SK-N-SH treated with all-trans-retinoic acid at 6 μM for 48 hours (cell line): ENCODE results near the gene PMFBP1.

ENCODE experiments used
- ATAC-seq: fragments of 200-7000 bp; cut with Tn5 transposase; 3 replicates; pipeline ENCODE4 v1.9.1; 2020; ENCODE audit warnings: mild to moderate bottlenecking, moderate library complexity
- ARNTL ChIP-seq: fragments of 450-650 bp; formaldehyde crosslinking; IDR thresholded peaks from 2 replicates; pipeline ENCODE4 v1.5.0; 2020; ENCODE audit warnings: low read depth, mild to moderate bottlenecking, moderate library complexity, borderline replicate concordance
- BACH2 ChIP-seq: fragments of 250-450 bp; sonication (Bioruptor Pico); IDR thresholded peaks from 2 replicates; pipeline ENCODE4 v1.9.0; 2021; ENCODE audit warnings: mild to moderate bottlenecking, borderline replicate concordance
- CSDC2 ChIP-seq: fragments of 250-450 bp; sonication (Bioruptor Pico); IDR thresholded peaks from 2 replicates; pipeline ENCODE4 v1.5.0; 2020; ENCODE audit warnings: mild to moderate bottlenecking, moderate library complexity
- GLIS3 ChIP-seq: fragments of 250-450 bp; sonication (Bioruptor Pico); IDR thresholded peaks from 2 replicates; pipeline ENCODE4 v1.5.0; 2020; ENCODE audit warnings: mild to moderate bottlenecking, moderate library complexity
- ISL1 ChIP-seq: fragments of 250-450 bp; sonication (Bioruptor Pico); IDR thresholded peaks from 2 replicates; pipeline ENCODE4 v2.1.2; 2022; ENCODE audit warnings: mild to moderate bottlenecking, moderate library complexity
- OSR1 ChIP-seq: fragments of 250-450 bp; sonication (Bioruptor Pico); IDR thresholded peaks from 2 replicates; pipeline ENCODE4 v1.8.0; 2022; ENCODE audit warnings: moderate library complexity, mild to moderate bottlenecking, inconsistent platforms
- POU6F1 ChIP-seq: fragments of 250-450 bp; sonication (Bioruptor Pico); IDR thresholded peaks from 2 replicates; pipeline ENCODE4 v1.8.0; 2021; ENCODE audit warnings: low read depth, mild to moderate bottlenecking, moderate library complexity, borderline replicate concordance
- PPARA ChIP-seq: fragments of 250-450 bp; sonication (Bioruptor Pico); IDR thresholded peaks from 2 replicates; pipeline ENCODE4 v1.5.0; 2020; ENCODE audit warnings: mild to moderate bottlenecking, borderline replicate concordance
- RARB ChIP-seq: fragments of 250-450 bp; sonication (Bioruptor Pico); IDR thresholded peaks from 2 replicates; pipeline ENCODE4 v1.8.0; 2021; ENCODE audit warnings: mild to moderate bottlenecking, moderate library complexity
- SNAI2 ChIP-seq: fragments of 250-450 bp; sonication (Bioruptor Pico); IDR thresholded peaks from 2 replicates; pipeline ENCODE4 v1.5.0; 2020; ENCODE audit warnings: mild to moderate bottlenecking, moderate library complexity
- TCF4 ChIP-seq: fragments of 250-450 bp; sonication (Bioruptor Pico); IDR thresholded peaks from 2 replicates; pipeline ENCODE4 v1.8.0; 2021; ENCODE audit warnings: mild to moderate bottlenecking, moderate library complexity, borderline replicate concordance
- TOX ChIP-seq: fragments of 250-450 bp; sonication (Bioruptor Pico); IDR thresholded peaks from 2 replicates; pipeline ENCODE4 v1.8.0; 2021; ENCODE audit warnings: mild to moderate bottlenecking, moderate library complexity, borderline replicate concordance
- TSHZ2 ChIP-seq: fragments of 250-450 bp; sonication (Bioruptor Pico); IDR thresholded peaks from 2 replicates; pipeline ENCODE4 v1.5.0; 2020; ENCODE audit warnings: mild to moderate bottlenecking, moderate library complexity
- ZC3H10 ChIP-seq: fragments of 250-450 bp; sonication (Bioruptor Pico); IDR thresholded peaks from 2 replicates; pipeline ENCODE4 v1.5.1; 2021; ENCODE audit warnings: mild to moderate bottlenecking, moderate library complexity
- ZFP3 ChIP-seq: fragments of 250-450 bp; sonication (Bioruptor Pico); IDR thresholded peaks from 2 replicates; pipeline ENCODE4 v1.5.0; 2020; ENCODE audit warnings: mild to moderate bottlenecking, moderate library complexity
- ZFP30 ChIP-seq: fragments of 450-650 bp; formaldehyde crosslinking; IDR thresholded peaks from 2 replicates; pipeline ENCODE4 v1.5.0; 2022; ENCODE audit warnings: mild to moderate bottlenecking, moderate library complexity
- ZNF565 ChIP-seq: fragments of 450-650 bp; formaldehyde crosslinking; conservative IDR thresholded peaks from 2 replicates; pipeline ENCODE4 v1.5.0; 2020; ENCODE audit warnings: low read depth, mild to moderate bottlenecking, moderate library complexity
- ZNF70 ChIP-seq: fragments of 450-650 bp; formaldehyde crosslinking; IDR thresholded peaks from 2 replicates; pipeline ENCODE4 v1.5.0; 2020; ENCODE audit warnings: mild to moderate bottlenecking, moderate library complexity
- ZNF8 ChIP-seq: fragments of 450-650 bp; formaldehyde crosslinking; IDR thresholded peaks from 2 replicates; pipeline ENCODE4 v1.5.0; 2020; ENCODE audit warnings: mild to moderate bottlenecking, moderate library complexity
- TF ChIP-seq, protein P1 (sequence below): fragments of 250-450 bp; sonication (Bioruptor Pico); IDR thresholded peaks from 2 replicates; pipeline ENCODE4 v1.8.0; 2020; ENCODE audit warnings: mild to moderate bottlenecking, moderate library complexity, borderline replicate concordance
- TF ChIP-seq, protein P2 (sequence below): fragments of 250-450 bp; sonication (Bioruptor Pico); IDR thresholded peaks from 2 replicates; pipeline ENCODE4 v1.5.1; 2021; ENCODE audit warnings: mild to moderate bottlenecking, moderate library complexity

Gene PMFBP1

DNA sequence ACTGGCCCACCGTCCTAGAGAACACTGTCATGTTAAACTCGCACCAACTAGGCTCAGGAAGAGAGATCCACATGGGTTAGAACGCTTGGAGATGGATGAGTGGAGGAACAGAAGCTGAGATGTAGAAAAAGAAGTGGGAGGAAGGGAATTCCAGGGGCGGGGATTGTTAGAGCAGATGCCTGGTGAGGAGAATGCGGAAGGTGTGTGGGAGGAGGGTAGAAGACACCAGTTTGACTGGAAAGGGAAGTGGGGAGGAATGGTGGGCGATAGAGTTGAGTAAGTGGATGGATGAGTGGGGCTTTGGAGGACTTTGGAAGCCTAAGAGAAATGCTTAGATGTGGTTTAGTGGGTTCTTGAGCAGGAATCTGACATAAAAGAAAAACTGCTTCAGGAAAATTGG lies 40.9 kb downstream of the PMFBP1 start:
- no peak for ATAC-seq
- no peak for TF ChIP-seq RARB (CRISPR knock-in tag)
- no peak for TF ChIP-seq TOX (CRISPR knock-in tag)
- TF ChIP-seq ARNTL (CRISPR knock-in tag) = no peak
- no peak for TF ChIP-seq ZC3H10
- no peak for TF ChIP-seq TCF4 (CRISPR knock-in tag)
- TF ChIP-seq, protein P1, sequence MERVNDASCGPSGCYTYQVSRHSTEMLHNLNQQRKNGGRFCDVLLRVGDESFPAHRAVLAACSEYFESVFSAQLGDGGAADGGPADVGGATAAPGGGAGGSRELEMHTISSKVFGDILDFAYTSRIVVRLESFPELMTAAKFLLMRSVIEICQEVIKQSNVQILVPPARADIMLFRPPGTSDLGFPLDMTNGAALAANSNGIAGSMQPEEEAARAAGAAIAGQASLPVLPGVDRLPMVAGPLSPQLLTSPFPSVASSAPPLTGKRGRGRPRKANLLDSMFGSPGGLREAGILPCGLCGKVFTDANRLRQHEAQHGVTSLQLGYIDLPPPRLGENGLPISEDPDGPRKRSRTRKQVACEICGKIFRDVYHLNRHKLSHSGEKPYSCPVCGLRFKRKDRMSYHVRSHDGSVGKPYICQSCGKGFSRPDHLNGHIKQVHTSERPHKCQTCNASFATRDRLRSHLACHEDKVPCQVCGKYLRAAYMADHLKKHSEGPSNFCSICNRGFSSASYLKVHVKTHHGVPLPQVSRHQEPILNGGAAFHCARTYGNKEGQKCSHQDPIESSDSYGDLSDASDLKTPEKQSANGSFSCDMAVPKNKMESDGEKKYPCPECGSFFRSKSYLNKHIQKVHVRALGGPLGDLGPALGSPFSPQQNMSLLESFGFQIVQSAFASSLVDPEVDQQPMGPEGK (CRISPR knock-in tag) = no peak
- no peak for TF ChIP-seq PPARA (CRISPR knock-in tag)
- no peak for TF ChIP-seq ZNF565
- no peak for TF ChIP-seq ZNF70 (CRISPR knock-in tag)
- no peak for TF ChIP-seq OSR1 (CRISPR knock-in tag)
- TF ChIP-seq, protein P2, sequence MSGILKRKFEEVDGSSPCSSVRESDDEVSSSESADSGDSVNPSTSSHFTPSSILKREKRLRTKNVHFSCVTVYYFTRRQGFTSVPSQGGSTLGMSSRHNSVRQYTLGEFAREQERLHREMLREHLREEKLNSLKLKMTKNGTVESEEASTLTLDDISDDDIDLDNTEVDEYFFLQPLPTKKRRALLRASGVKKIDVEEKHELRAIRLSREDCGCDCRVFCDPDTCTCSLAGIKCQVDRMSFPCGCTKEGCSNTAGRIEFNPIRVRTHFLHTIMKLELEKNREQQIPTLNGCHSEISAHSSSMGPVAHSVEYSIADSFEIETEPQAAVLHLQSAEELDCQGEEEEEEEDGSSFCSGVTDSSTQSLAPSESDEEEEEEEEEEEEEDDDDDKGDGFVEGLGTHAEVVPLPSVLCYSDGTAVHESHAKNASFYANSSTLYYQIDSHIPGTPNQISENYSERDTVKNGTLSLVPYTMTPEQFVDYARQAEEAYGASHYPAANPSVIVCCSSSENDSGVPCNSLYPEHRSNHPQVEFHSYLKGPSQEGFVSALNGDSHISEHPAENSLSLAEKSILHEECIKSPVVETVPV (CRISPR knock-in tag) = no peak
- no peak for TF ChIP-seq SNAI2 (CRISPR knock-in tag)

DNA sequence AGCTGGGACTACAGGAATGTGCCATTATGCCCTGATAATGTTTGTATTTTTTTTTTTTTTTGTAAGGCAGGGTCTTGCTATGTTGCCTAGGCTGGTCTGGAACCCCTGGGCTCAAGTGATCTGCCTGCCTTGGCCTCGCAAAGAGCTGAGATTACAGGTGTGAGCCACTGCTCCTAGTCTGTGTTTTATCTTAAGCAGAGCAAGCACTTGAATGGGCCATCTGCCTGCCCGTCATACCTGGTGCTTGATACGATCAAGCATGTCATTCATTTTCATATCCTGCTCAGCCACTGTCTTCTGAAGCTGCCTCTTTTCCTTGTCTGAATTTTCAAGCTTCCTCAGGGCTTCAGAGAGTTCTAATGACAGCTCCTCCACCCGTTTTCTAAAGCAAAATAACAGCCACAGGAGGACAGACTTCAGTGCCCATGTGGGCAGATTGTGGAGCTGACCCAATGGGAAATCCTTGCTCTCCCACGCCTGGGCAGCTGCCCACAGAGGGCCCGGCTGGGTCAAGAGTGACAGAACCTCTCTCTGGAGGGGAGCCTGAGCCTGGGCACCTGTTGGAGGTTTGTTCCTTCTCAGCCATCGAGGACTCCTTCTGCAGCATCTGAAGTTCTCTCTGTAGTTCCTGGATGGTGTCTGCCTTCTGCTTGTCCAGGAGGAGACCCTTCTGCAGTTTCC lies 41.8 kb downstream of the PMFBP1 start:
- ATAC-seq = no peak
- TF ChIP-seq ZFP3 (CRISPR knock-in tag) = no peak
- no peak for TF ChIP-seq BACH2 (CRISPR knock-in tag)
- no peak for TF ChIP-seq CSDC2 (CRISPR knock-in tag)
- no peak for TF ChIP-seq ISL1 (CRISPR knock-in tag)

DNA sequence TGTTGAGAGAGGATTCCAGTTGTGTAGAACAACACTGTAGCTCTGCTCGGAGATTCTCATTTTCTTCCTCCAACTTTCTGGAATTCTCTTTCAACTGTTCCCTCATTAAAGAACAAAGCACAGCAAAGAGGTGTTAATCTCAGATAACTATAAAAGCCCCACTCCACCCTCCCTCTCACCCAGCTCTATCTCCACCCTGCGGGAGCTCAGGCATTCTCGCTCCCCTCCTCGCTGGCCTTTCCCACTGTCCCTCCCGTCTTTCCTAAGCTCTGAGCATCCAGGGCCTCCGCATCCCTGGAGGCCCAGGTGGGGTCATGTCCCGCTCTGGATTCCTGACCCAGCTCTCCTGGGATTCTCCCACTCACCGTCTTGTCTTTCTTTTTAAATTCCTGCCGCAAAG lies 43.3 kb downstream of the PMFBP1 start:
- TF ChIP-seq BACH2 (CRISPR knock-in tag) = no peak
- no peak for TF ChIP-seq ZNF565
- ATAC-seq = no peak

GRCh38 chr16:72126429-72126765 lies 45.6 kb downstream of the PMFBP1 start:
- no peak for TF ChIP-seq TOX (CRISPR knock-in tag)
- TF ChIP-seq PPARA (CRISPR knock-in tag) = no peak
- TF ChIP-seq ARNTL (CRISPR knock-in tag) = no peak
- TF ChIP-seq GLIS3 (CRISPR knock-in tag) = no peak
- no peak for TF ChIP-seq SNAI2 (CRISPR knock-in tag)
- no peak for TF ChIP-seq RARB (CRISPR knock-in tag)
- TF ChIP-seq ZNF8 (CRISPR knock-in tag) = no peak
- TF ChIP-seq POU6F1 = no peak
- no peak for TF ChIP-seq ZFP3 (CRISPR knock-in tag)
- no peak for TF ChIP-seq BACH2 (CRISPR knock-in tag)
- TF ChIP-seq, protein P2 (CRISPR knock-in tag) = no peak
- TF ChIP-seq ZFP30 (CRISPR knock-in tag) = no peak
- TF ChIP-seq TCF4 (CRISPR knock-in tag) = no peak
- no peak for TF ChIP-seq TSHZ2 (CRISPR knock-in tag)
- TF ChIP-seq ZNF70 (CRISPR knock-in tag) = no peak
- TF ChIP-seq OSR1 (CRISPR knock-in tag) = no peak
- no peak for TF ChIP-seq ZC3H10
- TF ChIP-seq, protein P1 (CRISPR knock-in tag) = no peak
- no peak for TF ChIP-seq ISL1 (CRISPR knock-in tag)
- no peak for ATAC-seq
